ENCODE measurements around the gene GPX3.

GPX3 gene

GRCh38 chr5:151024440-151025249 lies 4.3 kb downstream of the GPX3 start:
- H3K27me3 ChIP-seq (replicated peaks; ENCODE audit: insufficient read depth, low read length), result no peaks in the 10 kb centered on the region
- H2AFZ ChIP-seq (ENCODE audit: low read length), result no peak overlapping the region
- no peaks in the 10 kb centered on the region for H4K20me1 ChIP-seq (ENCODE audit: insufficient read depth, low read length)
- H3K9me3 ChIP-seq (replicated peaks; ENCODE audit: insufficient read depth, low read length), result no peaks in the 10 kb centered on the region
- no peaks in the 10 kb centered on the region; the same call in none of the 2 replicates for H3K36me3 ChIP-seq (replicated peaks; ENCODE audit: insufficient read depth, low read length)
- H3K9ac ChIP-seq (ENCODE audit: low read length), result no peak overlapping the region
- no peak overlapping the region for H3K4me2 ChIP-seq (ENCODE audit: low read depth, low read length)
- no peak for TF ChIP-seq EZH2 (optimal IDR thresholded peaks at IDR 0.05; ENCODE audit: low read depth, low read length)
- TF ChIP-seq EZH2phosphoT487 (IDR thresholded peaks at IDR 0.05; ENCODE audit: low read length), result no peak
- no peak for TF ChIP-seq CTCF (IDR thresholded peaks at IDR 0.05; ENCODE audit: low read length)
- DNase-seq, result no peak
- H3F3A ChIP-seq (ENCODE audit: insufficient read depth, low read length), result no peaks in the 10 kb centered on the region; the same call in 1 of the 2 replicates
- H3K79me2 ChIP-seq (ENCODE audit: low read length), result no peaks in the 10 kb centered on the region
- no peak overlapping the region for H3K27ac ChIP-seq (ENCODE audit: low read length)
- H3K4me3 ChIP-seq (ENCODE audit: low read length), result no peak overlapping the region
- H3K9me2 ChIP-seq (replicated peaks; ENCODE audit: insufficient read depth, low read length), result no peaks in the 10 kb centered on the region
- no peaks in the 10 kb centered on the region for H3K4me1 ChIP-seq (ENCODE audit: low read length)

GRCh38 chr5:151025250-151025606 lies 4.8 kb downstream of the GPX3 start:
- Histone ChIP-seq H3K36me3 (replicated peaks; ENCODE audit: insufficient read depth, low read length) (peaks cover 4% of the 10 kb centered on the region), H3K9me3 (replicated peaks; ENCODE audit: insufficient read depth, low read length) (no peaks in the 10 kb centered on the region), H2AFZ (ENCODE audit: low read length) (no peak overlapping the region), H3K9me2 (replicated peaks; ENCODE audit: insufficient read depth, low read length) (no peaks in the 10 kb centered on the region), H3K4me3 (ENCODE audit: low read length) (no peak overlapping the region), H3K4me1 (ENCODE audit: low read length) (no peaks in the 10 kb centered on the region), H4K20me1 (ENCODE audit: insufficient read depth, low read length) (no peaks in the 10 kb centered on the region), H3K27me3 (replicated peaks; ENCODE audit: insufficient read depth, low read length) (no peaks in the 10 kb centered on the region), H3K79me2 (ENCODE audit: low read length) (no peaks in the 10 kb centered on the region), H3K27ac (ENCODE audit: low read length) (no peak overlapping the region), H3F3A (ENCODE audit: insufficient read depth, low read length) (no peaks in the 10 kb centered on the region; the same call in 1 of the 2 replicates), H3K4me2 (ENCODE audit: low read depth, low read length) (no peak overlapping the region), H3K9ac (ENCODE audit: low read length) (no peak overlapping the region)
- no peak for DNase-seq
- TF ChIP-seq EZH2 (optimal IDR thresholded peaks at IDR 0.05; ENCODE audit: low read depth, low read length), result no peak
- no peak for TF ChIP-seq CTCF (IDR thresholded peaks at IDR 0.05; ENCODE audit: low read length)
- TF ChIP-seq EZH2phosphoT487 (IDR thresholded peaks at IDR 0.05; ENCODE audit: low read length), result no peak

GRCh38 chr5:151026088-151026487 lies 5.7 kb downstream of the GPX3 start:
- Histone ChIP-seq H3K9me3 (replicated peaks; ENCODE audit: insufficient read depth, low read length) (no peaks in the 10 kb centered on the region), H3K36me3 (replicated peaks; ENCODE audit: insufficient read depth, low read length) (peaks cover 4% of the 10 kb centered on the region), H3K4me2 (ENCODE audit: low read depth, low read length) (no peak overlapping the region), H3K27me3 (replicated peaks; ENCODE audit: insufficient read depth, low read length) (no peaks in the 10 kb centered on the region), H3K9me2 (replicated peaks; ENCODE audit: insufficient read depth, low read length) (no peaks in the 10 kb centered on the region), H3K79me2 (ENCODE audit: low read length) (no peaks in the 10 kb centered on the region), H3K4me3 (ENCODE audit: low read length) (no peak overlapping the region), H3K4me1 (ENCODE audit: low read length) (no peaks in the 10 kb centered on the region), H2AFZ (ENCODE audit: low read length) (no peak overlapping the region), H3K9ac (ENCODE audit: low read length) (no peak overlapping the region), H3K27ac (ENCODE audit: low read length) (no peak overlapping the region), H4K20me1 (ENCODE audit: insufficient read depth, low read length) (no peaks in the 10 kb centered on the region), H3F3A (ENCODE audit: insufficient read depth, low read length) (no peaks in the 10 kb centered on the region; the same call in 1 of the 2 replicates)
- TF ChIP-seq CTCF (IDR thresholded peaks at IDR 0.05; ENCODE audit: low read length) (no peak), EZH2 (optimal IDR thresholded peaks at IDR 0.05; ENCODE audit: low read depth, low read length) (no peak), EZH2phosphoT487 (IDR thresholded peaks at IDR 0.05; ENCODE audit: low read length) (no peak)
- DNase-seq, result no peak
